C1 segment of cervical spinal cord (tissue), 14 donors: Measurements from ENCODE around the gene MIER3.

Source experiments
- DNase-seq, 14 donors: peaks; one replicate each; lab custom pipeline; 2025; lab: John Stamatoyannopoulos, UW

MIER3 gene

DNA sequence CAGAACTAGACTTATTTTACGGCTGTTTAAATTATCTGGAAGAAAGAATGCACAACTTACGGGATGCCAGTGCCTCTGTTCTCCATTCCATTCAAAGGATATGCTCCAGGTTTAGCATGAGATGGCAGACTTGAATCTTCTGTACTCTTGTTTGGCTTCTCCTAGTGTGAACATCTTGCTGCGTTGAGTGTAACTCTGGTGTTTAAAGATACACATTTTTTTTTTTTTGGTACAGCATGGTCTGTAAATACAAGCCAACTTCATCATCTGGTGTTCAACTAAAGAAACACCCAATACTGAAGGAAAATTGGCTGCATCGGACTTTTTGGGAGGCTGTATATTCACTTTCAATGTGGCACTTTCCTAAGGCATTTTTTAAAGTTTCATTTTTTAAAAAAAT is 7.4 kb upstream of the MIER3 start:
- DNase-seq, result no peak

DNA sequence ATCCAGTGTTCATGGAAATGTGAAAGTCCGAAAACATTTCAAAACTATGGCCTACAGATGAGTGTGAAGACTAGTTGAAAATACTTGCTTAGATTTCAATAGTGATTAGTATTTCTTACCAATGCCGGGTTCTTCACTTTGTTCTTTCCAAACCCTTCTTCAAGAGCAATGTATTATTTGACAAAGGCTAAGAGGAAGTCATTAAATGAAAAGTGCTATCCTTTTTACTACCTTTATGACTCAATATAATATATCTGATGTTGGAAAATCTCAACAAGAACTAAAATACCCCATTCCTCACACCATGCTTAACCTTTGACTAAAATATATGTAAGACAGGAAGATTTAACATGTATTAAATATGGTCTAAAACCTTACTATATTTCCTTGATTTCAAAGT is 6.7 kb upstream of the MIER3 start:
- no peak for DNase-seq

DNA sequence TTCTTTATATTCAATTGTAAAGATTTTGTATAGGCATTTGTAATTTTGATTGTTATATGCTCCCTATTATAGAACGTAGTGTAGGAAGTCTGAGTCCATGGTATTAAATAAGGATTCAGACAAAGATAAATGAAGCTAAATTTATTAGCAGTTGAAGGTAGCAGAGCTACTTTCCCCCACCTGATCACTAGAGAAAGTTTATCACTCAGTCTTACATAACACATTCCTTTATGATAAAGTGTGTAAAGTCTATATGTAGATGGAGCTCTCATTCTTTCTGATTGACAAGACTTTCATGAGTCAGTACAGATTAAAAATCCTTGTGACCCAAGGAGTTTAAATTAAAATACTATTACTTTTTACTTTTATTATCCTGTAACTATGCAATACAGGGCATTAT is 2.3 kb upstream of the MIER3 start:
- DNase-seq, result no peak

DNA sequence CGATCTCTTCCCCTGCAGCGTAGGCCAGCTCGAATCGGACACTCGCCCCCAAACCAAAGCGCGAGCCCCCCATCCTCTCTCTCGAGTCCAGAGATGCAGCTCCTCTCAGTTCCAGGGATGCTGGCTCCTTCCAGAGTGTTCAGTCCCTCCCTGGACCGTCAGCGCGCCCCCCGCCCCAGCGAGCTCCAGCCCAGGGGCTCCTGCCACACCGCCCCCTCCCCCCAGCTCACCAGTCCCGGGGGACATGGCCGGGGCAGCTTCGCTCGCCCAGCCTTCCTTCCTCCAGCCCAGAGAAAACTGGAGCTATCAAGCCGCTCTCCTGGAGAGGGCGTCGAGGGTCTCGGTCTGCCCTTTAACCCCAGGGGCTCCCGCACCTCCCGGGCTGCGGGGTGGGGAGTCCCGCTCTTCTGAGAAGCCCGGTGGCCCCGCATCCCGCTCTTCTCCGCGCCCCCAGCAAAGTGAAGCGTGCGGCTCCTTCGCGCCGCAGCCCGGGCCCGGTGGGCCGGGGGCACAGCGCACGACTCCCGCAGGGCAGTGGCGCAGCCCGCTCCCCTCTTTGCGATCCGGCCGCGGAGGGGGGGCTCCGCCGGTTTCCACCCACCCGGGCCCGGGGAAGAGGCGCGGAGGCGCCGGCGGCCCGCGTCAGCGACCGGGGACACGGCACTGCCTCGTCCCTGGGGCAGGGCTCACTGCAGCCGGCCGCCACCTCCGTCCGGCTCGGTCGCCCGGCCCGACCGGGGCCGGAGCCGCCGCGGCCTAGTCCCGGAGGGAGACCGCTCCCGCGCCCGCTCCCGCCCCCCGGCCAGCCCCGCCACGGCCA is 587 bp downstream of the MIER3 start:
- DNase-seq, result peak in 13 of 14 donors; percentile 23 to 87 (median 54)

DNA sequence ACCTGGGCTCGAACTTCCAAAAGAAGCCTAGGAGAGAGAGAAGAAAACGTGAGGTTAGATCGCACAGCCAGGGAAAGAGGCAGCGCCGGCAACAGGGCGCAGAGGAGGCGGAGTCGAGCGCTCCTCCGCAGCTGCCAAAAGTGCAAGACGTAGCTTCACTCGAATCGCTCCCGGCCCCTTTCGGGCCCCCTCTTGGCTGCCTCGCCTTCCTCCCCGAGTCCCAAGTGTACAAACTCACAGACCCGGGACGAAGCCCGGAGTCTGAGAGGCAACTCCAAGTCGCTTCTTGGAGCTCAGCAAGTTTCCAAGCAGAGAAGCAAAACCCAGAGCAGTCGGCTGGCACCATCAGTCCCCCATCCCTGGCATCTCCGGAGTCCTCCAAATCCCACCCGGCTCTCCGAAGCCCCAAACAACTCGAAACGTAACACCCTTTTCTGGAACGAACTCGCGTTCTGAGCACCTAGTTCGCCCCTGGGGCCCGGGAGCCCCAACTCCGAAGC is 1.2 kb downstream of the MIER3 start:
- DNase-seq, result peak in 12 of 14 donors; percentile 16 to 77 (median 53)

DNA sequence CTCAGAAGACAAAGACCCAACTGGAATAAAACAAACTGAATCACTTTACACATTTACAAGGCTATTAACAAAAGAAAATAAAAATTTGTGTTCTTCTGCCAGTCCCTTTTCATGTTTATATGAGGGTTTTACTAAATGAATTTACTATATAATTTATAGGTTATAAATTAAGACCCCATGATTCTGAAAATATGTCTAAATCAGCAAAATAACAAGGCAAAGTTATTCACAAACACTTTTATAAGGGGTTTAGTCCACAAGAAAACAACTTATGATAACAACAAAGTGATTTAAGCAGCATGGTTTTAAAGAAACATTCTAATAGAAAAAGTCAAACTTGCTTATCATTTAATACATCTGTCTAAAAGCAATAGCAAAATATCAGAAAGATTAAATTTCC is 4.9 kb downstream of the MIER3 start:
- DNase-seq, result no peak

DNA sequence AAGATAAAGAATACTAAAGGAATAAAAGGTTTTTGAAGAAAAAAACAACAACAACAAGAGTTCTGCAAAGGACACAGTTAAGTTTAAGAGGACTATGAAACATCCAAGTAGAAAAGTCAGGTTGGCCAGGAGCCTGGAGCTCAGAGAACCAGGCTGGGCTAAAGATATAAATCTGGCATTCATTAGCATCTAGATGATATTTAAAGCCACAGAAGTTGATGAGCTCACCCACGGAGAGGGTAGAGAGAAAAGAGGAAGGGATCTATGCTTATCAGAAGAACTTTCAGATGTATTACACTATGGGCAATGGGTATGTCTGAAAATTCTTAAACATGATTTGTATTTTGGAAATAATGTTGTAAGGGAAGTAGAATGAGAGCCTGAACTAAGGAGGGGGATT is 9.9 kb downstream of the MIER3 start:
- DNase-seq, result no peak

DNA sequence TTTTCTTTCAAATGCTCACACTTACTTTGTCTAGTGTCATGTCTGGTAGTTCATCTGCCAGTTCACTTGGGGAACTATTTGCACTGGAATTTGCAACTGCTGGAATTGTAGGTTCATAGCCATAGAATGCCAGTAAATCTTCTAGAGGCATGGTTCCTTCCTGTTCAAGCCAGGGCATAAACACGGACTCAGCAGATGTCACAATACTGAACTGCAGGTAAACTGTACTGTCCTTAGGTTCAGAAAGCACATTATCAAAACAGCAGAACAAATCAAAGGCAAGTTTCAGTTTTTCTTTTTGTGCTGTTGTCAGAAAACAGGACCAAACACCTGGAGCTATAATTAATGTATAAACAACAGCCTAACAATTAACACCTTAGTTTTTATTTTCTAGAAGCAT is 13.1 kb downstream of the MIER3 start:
- no peak for DNase-seq

DNA sequence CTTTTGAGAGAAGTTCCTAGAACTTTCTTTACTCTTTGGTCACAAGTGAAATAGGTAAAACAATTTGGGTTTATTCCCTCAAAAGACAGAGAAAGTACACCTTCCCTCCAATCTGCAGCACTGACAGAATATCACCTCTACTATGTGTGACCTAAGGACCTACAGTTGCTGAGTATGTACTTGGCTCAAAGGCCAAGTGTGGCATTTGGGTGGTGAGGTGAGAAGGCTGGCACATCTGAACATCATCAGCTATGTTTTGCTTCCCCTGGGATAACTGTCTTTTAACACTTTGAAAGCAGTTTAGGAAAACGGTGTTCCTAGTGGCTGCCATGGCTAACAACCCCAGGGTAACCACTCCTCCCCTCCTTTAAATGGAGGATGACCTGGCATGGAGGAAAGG is 17.6 kb downstream of the MIER3 start:
- DNase-seq, result no peak

DNA sequence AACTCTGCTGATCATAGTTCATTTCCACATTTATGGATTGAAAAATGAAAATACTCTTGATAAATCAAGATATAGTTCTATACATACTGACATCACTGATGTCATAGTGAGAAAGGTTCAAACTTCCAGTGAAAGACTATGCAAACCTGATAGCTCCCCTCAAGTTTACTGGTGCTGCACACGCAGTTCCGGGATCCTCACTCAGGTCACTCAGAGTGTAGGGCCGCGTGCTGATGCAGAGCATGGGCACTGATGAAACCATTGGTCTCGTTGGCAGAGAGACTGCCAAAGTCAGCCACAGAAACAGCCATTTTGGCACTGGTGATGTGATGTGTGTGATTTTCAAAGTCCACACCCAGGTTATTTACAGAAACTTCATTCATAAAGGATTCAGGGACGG is 29.0 kb downstream of the MIER3 start:
- no peak for DNase-seq

DNA sequence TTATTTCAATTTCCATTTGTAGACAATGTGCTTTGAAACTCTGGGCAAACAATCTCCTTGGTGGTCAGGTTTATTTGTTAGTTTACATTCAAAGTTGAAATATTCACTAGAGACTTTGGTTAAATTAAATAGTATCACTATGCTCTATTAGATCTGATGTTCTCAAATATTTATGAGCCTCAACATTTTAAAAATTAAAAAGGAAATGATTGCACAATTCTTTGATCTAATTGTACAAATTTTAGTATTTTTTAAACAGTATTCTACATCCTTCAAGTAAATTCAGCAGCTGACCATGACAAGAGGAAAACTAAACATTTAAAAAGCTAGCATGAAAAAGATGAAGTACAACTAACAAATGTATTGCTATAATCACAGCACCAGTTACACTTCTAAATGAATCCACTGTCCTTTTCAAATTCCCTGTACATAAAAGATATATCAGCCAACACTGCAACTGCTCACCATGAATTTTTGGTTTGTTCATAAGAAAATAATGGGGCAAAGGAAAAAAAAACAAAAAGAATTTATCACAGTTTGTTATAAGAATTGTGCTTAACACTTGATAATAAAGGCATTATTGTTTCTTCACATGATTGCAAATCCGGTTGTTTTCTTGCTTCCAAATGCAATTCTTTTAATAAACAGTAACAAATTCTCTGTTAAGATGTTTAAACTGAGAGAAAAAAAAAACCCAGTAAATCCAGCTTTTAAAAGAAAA is 31.8 kb downstream of the MIER3 start:
- DNase-seq, result no peak

DNA sequence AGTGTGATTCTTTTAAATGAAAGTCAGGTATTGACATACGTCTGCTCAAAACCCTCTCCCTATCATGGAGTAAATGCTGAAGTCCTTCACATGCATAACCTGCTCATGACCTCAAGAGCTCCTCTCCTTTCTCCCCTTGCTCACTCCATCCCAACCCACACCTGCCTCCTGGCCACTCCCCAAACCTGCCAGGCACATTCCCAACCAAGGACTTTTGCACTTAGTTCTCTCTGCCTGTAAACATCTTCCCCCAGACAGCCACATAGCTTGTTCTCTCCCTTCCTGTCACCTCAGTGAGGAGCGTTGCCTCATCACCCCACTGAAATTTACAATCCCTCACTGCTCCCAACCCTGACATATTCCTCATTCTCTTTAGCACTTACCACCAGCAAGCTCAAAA is 33.9 kb downstream of the MIER3 start:
- no peak for DNase-seq

DNA sequence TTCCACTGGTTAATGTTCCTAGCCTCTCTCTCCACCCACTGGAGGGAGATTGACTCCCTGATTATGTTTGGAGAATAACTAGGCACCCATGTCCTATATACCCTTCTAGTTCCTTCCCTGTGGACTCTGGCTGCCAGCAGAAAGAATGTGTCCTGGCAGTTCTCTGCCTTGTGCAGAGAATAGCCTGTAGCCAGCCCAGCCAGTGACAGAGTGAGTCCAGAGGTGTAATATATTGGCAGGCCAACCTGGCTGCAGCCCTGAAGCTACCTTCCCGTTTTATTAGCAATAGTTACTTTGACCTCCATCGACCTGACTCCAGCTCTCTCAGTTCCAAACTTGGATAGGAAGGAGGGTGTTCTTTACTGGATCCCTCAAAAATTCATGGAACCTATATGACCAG is 34.4 kb downstream of the MIER3 start:
- DNase-seq, result no peak

DNA sequence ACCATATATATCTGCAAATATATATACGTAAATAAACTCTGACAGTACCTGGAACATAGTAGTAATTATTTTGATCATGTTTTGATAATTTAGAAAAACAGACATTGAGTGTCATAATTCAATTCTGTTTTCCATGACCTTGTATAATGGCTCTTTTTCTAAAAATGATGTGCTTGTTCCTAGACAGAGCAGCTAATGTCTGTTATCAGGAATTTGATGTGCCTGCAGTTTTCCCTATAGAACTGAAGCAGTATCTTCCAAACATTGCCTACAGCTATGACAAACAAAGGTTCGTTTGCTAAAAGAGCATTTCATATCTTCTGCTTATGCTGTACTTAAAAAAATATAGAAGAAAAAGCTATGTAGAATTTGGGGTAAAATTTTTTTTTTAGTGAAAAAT is 37.2 kb downstream of the MIER3 start:
- no peak for DNase-seq

DNA sequence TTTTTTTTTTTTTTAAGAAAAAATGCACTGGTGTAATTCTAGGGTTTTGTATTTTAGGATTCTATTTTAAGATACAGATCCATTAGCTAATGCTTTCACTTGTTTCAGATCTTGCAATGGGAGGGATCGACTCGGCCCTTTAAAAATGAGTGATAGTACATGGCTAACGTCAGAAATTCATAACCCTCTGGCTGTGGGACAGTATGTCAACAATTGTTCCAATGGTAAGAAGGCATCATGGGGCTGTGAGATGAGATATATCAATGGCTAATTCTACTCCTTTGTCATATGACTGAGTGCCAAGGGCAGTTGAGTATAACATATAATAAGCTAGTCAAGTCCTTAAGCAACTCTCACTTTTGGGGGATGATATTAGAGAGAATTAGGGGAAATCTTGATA is 38.2 kb downstream of the MIER3 start:
- no peak for DNase-seq

DNA sequence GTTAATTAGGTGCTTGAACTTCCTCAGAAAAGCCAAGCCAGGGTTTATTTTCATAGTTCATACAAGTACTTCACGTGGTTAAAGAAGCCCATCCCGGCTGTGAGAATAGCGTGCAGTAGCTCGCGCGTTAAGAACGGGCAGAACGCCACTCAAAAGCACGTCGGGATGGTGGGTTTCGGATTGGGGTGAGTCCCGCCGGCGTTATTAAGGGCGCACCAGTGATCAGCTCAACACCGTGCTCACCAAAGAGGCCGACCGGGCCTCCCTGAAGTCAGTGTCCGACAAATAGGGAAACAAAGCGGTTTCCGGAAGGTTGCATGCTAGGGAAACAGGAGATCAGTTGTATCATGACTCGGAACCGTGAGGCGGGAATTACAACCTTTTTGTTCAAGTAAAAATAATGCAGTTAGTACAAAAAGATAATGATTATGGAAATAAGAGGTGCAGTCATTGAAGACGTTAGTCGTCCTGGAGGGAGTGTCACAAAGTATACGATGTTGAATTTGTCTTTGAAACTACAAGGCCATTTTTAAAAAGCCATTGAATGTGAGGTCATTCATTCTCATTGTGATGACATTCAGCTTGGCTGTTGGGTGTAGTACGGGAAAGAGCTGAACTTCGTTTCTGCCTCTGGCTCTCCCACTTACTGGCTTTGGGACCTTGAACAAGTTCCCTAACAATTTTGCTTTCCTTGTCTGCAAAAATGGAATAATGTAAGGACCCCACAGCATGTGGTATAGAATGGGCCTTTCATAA is 41.5 kb downstream of the MIER3 start:
- peak in 1 of 14 donors; percentile 74 for DNase-seq

DNA sequence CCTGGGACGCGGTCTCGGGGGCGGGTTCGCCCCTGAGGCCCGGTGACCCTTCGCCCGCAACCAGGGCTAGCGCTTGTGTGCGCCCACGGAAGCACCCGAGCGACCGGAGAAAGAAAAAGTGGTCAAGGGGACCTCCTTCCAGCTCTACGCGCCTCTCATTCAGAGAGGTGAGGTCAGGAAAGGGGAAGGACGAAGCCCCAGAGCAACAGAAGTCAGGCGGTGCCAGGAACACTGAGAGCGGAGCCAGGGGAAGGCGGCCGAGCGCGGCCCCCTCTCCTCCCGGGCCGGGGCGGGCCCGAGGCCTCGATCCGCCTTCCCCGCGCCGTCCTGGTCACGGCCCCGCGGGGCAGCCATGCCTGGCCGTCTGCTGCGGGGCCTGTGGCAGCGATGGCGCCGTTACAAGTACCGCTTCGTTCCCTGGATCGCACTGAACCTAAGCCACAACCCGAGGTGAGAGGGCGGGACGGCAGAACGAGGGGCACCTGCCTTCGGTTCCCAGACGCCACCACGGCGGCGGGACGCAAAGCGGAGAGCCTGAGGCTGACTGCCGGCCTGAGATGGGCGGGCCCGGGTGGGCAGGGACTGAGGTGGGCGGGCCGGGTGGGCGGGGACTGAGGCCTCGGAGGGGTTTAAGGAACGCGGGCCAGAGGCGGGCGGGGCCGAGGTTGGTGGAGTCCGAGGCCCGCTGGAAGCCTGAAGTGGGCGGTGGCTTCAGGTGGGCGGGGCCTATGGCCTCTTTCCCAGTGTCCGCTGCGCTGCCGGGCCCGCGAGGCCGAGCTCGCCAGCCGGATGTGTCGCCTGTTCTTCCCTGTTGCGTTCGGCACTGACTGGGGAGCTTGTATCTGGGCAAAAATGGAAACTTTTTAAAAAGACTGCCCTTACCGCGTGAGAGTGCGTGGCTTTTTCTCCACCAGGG is 42.4 kb downstream of the MIER3 start, which contains the start of gene SETD9:
Gene SETD9 (plus strand): TSS at position 303 of the 916 bp plus-strand sequence. CDS start 50 bp downstream, at position 353.
- DNase-seq, result peak; percentile 76 to 98 (median 94)

DNA sequence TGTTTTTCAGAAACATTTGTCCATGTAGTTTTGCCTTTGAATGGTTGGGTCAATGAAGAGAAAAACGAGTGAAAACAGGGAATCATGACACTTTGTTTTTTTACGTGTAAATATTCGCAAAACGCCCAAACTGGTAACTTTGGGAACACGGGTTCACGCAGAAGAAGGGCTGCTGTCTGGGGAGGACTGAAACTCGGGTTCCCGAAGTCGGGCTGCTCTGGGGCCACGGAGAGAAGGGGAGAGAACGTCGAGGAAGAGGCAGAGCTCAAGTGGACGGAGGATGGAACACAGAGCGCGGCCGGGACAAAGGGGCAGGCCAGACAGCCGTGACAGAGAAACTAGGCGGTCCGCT is 43.0 kb downstream of the MIER3 start:
- no peak for DNase-seq

DNA sequence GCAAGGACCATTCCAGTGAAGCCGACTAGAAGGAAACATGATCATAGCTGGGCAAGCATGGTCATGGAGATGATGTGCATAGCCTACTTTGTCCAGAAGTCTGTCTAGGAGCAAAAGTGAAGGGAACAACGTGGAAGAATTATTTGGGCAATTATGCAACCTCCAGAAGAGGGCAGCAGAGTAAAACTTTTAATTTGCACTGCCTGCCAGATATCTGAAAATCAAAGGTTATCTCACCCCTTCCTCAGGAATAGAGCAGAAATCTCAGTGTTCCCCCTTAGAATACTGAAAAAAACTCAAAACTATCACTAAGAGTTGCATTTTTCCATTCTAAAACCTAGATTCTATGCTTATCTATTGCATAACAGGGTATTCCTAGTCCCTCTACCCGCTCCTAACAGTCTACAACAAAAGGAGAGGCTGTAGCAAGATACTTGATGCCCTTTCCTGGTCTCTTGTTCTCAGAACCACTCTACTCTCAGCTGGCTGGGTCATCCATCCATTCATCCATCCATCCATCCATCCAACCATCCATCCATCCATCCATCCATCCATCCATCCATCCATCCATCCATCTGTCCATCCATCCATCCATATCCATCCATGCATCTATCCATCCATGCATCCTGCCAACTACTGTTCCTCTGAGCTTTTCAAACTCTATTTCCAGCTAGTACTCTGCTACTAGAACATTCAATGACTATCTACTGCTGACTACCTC is 50.9 kb downstream of the MIER3 start:
- DNase-seq, result peak in 4 of 14 donors; percentile 5 to 14 (median 11)

DNA sequence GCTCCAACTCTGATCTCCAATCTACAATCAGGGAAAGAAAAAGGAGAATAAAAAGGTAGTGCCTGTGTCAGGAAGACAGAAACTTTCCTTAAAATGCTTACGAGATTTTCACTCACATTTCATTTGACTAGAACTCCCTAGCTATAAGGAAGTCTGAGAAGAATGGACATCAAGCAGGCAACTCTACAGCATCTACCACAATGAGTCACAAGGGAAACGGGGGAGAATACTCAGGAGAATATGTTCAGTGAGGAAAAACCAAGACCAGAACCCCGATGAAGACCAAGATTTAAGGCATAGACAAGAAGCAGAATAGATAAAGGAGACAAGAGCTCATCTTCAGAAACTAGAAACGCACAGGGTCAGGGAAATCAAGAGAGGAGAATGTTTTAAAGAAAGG is 51.5 kb downstream of the MIER3 start:
- DNase-seq, result no peak
